HG03039 (cell line): Measurements from ENCODE around the gene CPVL.

Source experiments
- ATAC-seq: cut with Tn5 transposase; IDR thresholded peaks from one replicate; pipeline ENCODE4 v1.9.1; 2021; ENCODE audit warnings: mild to moderate bottlenecking, moderate library complexity; ENCODE audit not compliant: unreplicated experiment

Gene CPVL

GRCh38 chr7:29156907-29157452 is 10.6 kb upstream of the CPVL start:
- no peak for ATAC-seq

DNA sequence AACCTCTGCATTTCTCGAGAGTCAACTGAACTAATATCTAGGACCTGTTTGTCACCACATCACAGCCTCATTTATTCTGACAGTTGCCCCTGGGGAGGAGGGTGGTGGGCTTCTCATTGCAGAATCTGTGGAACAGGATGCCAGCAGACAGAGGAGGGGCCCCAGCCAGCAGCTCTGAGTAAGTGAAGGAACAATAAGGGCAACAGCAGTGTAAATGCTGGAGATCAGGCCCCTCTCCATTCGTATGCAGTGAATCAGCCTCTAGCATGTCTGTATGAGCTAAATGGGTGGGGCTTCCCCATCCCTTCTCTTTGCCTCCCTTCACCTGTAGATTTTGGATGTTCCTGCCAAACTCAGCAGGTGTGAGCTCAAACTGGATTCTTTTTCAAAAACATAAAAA is 7.7 kb upstream of the CPVL start:
- no peak for ATAC-seq

DNA sequence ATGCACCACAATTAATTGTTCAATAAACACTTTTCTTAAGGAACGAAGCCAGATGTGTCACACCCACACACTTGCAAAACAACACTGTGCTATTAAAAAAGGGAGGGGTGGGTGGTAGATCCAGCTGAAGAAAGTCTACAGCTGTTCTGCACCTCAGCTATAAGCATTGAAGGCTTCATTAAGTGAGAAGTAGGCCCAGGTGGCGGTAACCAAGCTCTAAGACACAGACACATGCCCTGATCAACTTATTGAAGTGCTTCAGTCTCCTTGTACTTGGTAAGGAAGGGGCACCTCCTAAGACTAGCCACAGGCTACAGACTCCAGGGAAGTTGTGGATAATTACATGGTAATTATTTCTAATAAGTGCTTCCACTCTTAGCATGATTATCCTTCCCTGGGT is 4.5 kb upstream of the CPVL start:
- ATAC-seq: no peak

- no peak for ATAC-seq
Measured at GRCh38 chr7:29149036-29149435, 2.7 kb upstream of the CPVL start.

DNA sequence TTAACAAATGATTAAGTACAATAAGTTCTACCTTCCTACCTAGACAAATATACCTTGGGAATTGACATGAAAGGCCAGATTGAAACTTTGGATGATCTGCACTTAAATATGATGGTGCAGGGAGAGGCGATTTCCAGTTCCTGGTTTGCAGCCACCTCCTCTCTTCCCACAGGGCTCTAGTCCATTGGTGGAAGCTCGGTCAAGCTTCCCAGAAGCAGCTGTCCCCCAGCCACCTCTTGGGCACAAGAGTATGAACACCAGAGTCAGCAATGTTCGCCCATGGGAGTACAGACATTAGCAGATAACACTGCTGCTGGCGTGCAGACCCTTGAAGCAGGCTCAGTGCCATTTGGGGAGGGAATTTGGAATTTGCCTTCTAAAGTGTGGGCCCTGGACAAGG is 1.5 kb upstream of the CPVL start:
- ATAC-seq: no peak

DNA sequence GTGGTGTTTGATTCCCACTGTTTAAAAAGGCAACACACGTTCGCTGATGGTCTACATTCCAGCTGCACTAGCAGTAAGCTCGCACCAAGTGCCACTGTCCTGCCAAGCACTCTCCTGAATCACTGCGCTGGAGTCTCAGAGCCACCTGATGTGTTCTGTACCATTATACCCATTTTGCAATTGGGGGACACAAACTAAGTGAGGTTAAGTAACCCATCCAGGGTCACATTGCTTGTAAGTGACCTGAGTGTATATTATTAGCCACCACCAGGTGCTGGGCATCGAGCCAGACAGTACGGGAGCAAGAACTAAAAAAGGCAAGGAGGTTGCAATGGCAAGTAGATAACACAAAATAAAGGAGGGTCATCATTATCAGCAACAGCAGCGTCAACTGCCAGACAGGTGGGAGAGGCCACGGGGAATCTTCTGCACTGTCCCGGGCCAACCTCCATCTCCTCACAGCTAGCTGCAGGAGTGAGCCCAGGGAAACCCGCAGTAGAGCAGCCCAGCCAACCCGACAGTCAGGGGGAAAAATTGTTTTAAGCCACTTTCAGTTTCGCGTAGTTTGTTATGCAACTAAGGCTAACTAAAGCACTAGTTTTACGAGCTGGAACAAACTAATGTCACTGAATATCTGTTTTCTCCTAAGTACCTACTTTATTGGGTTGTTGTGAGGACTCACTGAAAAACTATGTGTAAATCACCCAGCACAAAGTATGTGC is 712 bp upstream of the CPVL start:
- ATAC-seq: no peak

- no peak for ATAC-seq
Measured at GRCh38 chr7:29145553-29146056, 732 bp downstream of the CPVL start.

DNA sequence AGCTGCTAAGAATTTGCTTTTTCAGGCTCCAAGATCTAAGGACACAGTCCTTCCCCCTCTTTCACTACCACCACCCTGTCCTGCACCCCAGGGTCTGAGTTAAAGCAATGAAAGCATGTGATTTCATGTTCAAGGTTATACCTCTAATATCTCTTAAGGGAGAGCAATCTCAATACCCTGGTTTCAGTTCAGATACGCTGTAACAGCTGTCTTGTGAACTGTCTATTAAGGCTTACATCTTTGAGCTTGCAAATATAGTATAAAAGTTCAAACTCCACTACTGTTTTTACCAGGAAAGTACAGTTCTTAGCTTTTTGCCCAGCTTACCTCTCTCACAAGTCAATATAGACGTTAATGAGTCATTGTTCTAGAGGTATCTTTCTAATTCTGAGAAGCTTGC is 2.6 kb downstream of the CPVL start:
- no peak for ATAC-seq

- no peak for ATAC-seq
Measured at GRCh38 chr7:29142021-29142727, 4.2 kb downstream of the CPVL start.

DNA sequence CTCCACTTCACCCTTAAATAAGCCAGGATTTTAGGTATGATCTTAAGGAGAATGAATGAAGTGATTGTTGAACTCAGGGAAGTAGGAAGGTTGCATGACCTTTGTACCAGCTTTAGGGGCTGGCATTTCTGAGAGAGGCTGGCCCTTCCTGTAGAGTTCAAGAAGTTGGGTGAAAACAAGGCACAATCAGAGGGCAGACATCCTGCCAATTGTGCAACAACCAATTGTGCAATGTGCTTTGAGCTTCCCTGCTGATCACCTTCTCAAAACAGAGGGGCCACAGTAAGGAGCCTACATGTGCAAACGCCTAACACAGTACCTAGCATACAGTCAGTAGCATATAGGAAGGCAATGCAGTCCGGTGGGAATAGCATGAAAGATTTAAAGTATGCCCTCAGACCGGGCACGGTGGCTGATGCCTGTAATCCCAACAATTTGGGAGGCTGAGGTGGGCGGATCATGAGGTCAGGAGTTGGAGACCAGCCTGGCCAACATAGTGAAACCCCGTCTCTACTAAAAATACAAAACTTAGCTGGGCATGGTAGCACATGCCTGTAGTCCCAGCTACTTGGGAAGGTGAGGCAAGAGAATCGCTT is 5.4 kb downstream of the CPVL start:
- no peak for ATAC-seq

GRCh38 chr7:29139796-29140195 is 6.5 kb downstream of the CPVL start:
- ATAC-seq: no peak

GRCh38 chr7:29139191-29139590 is 7.1 kb downstream of the CPVL start:
- ATAC-seq: no peak

DNA sequence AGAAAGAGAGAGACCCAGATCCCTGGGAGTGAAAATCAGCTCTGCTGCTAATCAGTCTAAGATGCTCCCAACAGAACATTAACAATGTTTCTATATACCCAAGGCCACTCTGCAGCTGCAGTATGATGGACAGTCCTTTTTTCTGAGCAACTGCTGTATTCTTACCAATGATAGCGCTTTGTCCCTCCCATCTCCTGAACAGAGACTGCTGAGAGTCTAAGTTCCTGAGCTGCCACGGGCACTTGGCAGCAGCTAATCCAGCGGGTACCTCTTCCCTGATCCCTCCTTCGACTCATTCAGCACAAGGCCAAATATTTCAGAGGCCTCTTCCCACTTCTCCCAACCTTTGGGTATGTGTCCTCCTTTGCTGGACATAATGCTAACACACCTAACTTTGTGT is 7.7 kb downstream of the CPVL start:
- no peak for ATAC-seq

DNA sequence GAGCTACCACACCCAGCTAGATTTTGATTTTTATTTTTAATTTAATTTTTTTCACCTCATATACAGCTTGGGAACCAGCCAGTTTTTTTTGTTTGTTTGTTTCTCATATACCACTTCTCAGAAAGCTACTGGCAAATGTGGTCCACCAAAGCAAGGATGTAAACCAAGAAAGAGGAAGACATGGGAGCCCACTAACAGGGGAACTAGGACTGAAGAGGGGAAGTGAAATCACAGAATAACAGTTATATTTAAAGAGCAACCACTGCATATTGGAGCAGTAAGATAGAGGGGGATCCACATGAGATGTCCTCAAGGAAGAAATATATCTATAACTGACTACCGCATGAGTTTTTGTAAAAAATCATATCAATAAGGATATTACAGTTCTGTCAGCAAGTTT is 10.5 kb downstream of the CPVL start:
- no peak for ATAC-seq

DNA sequence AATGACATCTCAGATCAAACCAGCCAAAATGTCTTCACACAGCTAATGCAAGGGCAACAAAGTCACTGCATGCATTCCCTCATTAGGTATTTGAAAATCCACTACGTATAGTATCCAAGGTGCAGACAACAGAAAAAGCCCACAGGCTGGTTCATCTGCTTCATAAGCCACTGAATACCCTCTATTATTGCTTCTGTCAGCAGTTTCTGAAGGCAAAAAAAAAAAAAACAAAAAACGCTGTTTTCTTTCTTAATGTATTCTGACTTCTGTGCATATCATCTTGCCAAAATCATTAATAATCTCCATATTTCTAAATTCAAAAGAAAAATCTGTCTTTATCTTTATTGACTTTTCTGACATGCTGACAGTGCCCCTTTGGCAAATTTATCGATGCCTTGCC is 13.4 kb downstream of the CPVL start:
- no peak for ATAC-seq

DNA sequence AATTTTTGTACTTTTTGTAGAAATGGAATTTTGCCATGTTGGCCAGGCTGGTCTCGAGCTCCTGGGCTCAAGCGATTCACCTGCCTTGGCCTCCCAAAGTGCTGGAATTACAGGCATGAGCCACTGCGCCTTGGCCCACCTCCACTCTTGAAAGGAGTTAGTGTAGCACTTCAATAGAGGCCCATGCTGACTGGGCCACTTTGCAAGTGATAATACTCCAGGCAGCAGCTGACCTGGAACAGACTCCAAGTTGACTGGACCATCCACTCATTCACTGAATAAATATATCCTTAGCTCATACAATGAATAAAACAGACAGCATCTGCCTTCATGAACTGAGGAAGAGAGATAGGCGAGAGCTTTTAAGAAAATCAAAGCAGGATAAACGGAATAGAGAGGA is 14.7 kb downstream of the CPVL start:
- ATAC-seq: no peak

GRCh38 chr7:29130096-29130495 is 16.2 kb downstream of the CPVL start:
- ATAC-seq: no peak

- no peak for ATAC-seq
Measured at GRCh38 chr7:29127527-29127926, 18.8 kb downstream of the CPVL start.

GRCh38 chr7:29126804-29127203 is 19.5 kb downstream of the CPVL start:
- ATAC-seq: no peak

- ATAC-seq: no peak
Measured at GRCh38 chr7:29123626-29124190, 22.6 kb downstream of the CPVL start.

- no peak for ATAC-seq
Measured at GRCh38 chr7:29122759-29123158, 23.6 kb downstream of the CPVL start.

GRCh38 chr7:29122081-29122480 is 24.3 kb downstream of the CPVL start:
- no peak for ATAC-seq
